Articular chondrocyte of knee joint (primary cell): ENCODE results near the gene MEAK7. TPM values are rescaled to one million over a fixed set of nuclear protein-coding genes. Genes with fewer than 3 reads are reported as not detected.

Experiments used
- total RNA-seq: library from RNA; depleted of rRNA; stranded (reverse); fragments of >200 nt; gene quantifications from 2 replicates; pipeline ENCODE4 v1.2.3, GENCODE V29; 2012

MEAK7 gene, protein sequence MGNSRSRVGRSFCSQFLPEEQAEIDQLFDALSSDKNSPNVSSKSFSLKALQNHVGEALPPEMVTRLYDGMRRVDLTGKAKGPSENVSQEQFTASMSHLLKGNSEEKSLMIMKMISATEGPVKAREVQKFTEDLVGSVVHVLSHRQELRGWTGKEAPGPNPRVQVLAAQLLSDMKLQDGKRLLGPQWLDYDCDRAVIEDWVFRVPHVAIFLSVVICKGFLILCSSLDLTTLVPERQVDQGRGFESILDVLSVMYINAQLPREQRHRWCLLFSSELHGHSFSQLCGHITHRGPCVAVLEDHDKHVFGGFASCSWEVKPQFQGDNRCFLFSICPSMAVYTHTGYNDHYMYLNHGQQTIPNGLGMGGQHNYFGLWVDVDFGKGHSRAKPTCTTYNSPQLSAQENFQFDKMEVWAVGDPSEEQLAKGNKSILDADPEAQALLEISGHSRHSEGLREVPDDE
- 25.4 and 27.8 TPM in 2 replicates for total RNA-seq

DNA sequence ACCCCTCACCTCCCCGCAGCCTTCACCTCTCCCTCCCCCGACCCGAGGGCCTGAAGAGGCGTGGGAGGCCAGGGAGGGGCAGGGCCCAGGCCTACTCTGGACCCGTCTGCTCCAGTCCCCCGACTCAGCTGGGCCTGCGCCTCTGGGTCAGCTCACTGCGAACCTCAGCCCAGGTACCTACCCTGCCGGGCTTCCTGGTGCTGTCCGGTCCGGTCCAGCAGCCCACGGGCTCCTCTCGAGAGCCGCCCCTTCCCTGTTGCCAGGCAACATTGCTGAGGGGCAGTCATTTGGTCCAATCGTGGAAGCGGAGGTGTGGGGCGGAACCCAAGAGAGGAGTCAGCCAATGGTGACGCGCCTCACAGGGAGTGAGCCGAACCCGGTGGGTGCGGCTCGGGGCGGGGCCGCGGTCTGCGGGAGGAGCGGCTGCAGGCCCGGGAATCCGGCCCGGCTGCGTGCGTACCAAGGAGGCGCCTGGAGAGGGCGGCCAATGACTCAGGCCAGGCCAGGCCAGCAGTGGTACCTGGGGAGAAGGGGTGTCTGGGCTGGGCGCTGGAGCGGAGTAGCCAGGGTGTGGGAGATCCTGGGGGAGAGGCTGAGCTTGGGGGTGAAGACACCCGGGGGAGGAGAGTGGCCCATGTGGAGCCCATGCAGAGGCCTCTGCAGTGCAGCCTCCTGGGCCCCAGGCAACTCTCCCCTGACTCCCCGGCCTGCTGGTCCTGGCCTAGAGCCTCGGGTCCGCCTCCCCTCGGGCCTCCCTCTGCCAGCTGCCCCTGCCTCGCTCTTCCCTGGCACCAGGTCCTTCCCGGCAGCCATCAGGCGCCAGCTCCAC is at the start of gene MEAK7:
Gene MEAK7, minus strand, starts transcription at position 240 of the 829 bp plus-strand sequence. CDS start 6,573 bp downstream, outside the sequence.

Other genes with a start within 250 kb of the MEAK7 start
- gene WFDC1, start 209.8 kb downstream of the MEAK7 start, total RNA-seq, result 0.43 and 0.52 TPM in 2 replicates
- gene ATP2C2, start 136.1 kb downstream of the MEAK7 start, total RNA-seq, result not detected in 2 replicates
- gene COTL1, start 113.4 kb upstream of the MEAK7 start, total RNA-seq, result 180 and 195 TPM in 2 replicates
- gene KLHL36, start 143.9 kb upstream of the MEAK7 start, total RNA-seq, result 48.5 and 52.4 TPM in 2 replicates
- 47.2 and 55.6 TPM in 2 replicates for gene USP10, start 195.3 kb upstream of the MEAK7 start, total RNA-seq